Activated T-helper 17 cell treated with anti-CD3 and anti-CD28 coated beads, Interleukin-2, amount 50 U/mL, for 72 hours (primary cell): Measurements from ENCODE around the gene RBM12. TPM values are rescaled to one million over a fixed set of nuclear protein-coding genes. Genes with fewer than 3 reads are reported as not detected.
A peak's percentile ranks its signal among the peaks of the same experiment; 100 is the strongest.
"Not testable (repeated sequence)": the region's sequence is repeated elsewhere in the genome, so short reads cannot be mapped to it uniquely, and the experiment has no call there.

ENCODE experiments used
- ATAC-seq: fragments of 150-1000 bp; cut with Tn5 transposase; replicated peaks from 2 replicates; pipeline ENCODE4 v1.10.0; 2021; ENCODE audit warnings: mild to moderate bottlenecking, moderate library complexity
- H3K27ac Mint-ChIP-seq: one replicate; pipeline ENCODE4 v1.8.0; 2022; ENCODE audit warnings: mixed read lengths
- H3K27me3 Mint-ChIP-seq: one replicate; pipeline ENCODE4 v1.8.0; 2022; ENCODE audit warnings: mixed read lengths
- H3K36me3 Mint-ChIP-seq: one replicate; pipeline ENCODE4 v1.8.0; 2022; ENCODE audit warnings: low read depth, mild to moderate bottlenecking, mixed read lengths
- H3K4me1 Mint-ChIP-seq: one replicate; pipeline ENCODE4 v1.8.0; 2022; ENCODE audit warnings: mixed read lengths
- H3K4me3 Mint-ChIP-seq: one replicate; pipeline ENCODE4 v1.8.0; 2022; ENCODE audit warnings: mild to moderate bottlenecking, mixed read lengths
- H3K9me3 Mint-ChIP-seq: one replicate; pipeline ENCODE4 v1.8.0; 2022; ENCODE audit warnings: mixed read lengths
- total RNA-seq, 2 donors: library from RNA; stranded (reverse); gene quantifications; one replicate each; pipeline ENCODE4 v1.2.3, GENCODE V29; 2022

RBM12 gene
- total RNA-seq, 2 donors from 2014 or later: 106 to 116 TPM

GRCh38 chr20:35702051-35702823, 37.5 kb upstream of the RBM12 start:
- Mint-ChIP-seq H3K4me3 (no peak overlapping the region), H3K27me3 (no peaks in the 10 kb centered on the region), H3K4me1 (peaks cover 15% of the 10 kb centered on the region), H3K9me3 (no peaks in the 10 kb centered on the region), H3K36me3 (peaks cover 98% of the 10 kb centered on the region), H3K27ac (peak overlapping the region; percentile 58)
- no peak for ATAC-seq

GRCh38 chr20:35700625-35701148, 36.0 kb upstream of the RBM12 start:
- no peaks in the 10 kb centered on the region for H3K27me3 Mint-ChIP-seq
- no peaks in the 10 kb centered on the region for H3K9me3 Mint-ChIP-seq
- H3K4me3 Mint-ChIP-seq: peak overlapping the region; percentile 96
- peaks cover 16% of the 10 kb centered on the region for H3K4me1 Mint-ChIP-seq
- ATAC-seq: no peak
- H3K27ac Mint-ChIP-seq: peak overlapping the region; percentile 95
- peaks cover 90% of the 10 kb centered on the region for H3K36me3 Mint-ChIP-seq

- H3K4me1 Mint-ChIP-seq: peaks cover 16% of the 10 kb centered on the region
- H3K27me3 Mint-ChIP-seq: no peaks in the 10 kb centered on the region
- peak overlapping the region; percentile 95 for H3K27ac Mint-ChIP-seq
- H3K9me3 Mint-ChIP-seq: no peaks in the 10 kb centered on the region
- peaks cover 90% of the 10 kb centered on the region for H3K36me3 Mint-ChIP-seq
- H3K4me3 Mint-ChIP-seq: peak overlapping the region; percentile 96
- ATAC-seq: no peak
These were observed 35.4 kb upstream of the RBM12 start for GRCh38 chr20:35699957-35700624.

DNA sequence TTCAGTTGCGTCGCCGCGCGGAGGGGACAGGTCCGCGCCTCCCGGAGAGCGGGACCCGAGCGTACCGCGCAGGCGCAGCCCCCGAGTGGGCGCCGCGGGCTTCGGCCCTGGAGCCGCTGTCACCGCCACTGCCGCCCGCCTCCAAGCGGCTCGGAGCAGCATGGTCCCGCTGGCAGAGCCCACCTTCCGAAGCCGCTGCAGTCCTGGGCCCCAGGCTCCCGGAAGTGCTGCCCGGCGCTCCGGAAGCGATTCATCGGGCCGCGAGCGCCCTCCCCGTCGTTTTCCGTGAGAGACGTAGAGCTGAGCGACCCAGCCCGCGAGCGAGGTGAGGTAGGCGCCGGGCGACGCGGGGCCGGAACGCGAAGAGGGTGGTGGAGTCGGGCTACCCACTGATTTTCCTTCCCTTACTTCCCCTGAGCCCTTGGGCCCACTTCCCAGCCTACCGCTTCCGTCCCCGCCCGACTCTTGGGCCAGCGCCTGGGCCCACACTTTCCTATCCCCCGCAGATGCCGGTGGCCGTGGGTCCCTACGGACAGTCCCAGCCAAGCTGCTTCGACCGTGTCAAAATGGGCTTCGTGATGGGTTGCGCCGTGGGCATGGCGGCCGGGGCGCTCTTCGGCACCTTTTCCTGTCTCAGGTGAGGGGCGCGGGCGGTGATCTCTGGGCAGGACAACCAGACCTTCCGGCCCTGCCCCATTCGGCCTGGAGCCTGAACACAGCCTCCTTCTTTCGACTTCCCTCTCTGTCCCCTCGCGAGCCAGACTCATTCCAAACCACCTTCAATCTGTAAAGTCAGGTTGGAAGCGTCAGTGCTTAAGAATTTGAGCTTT, 34.6 kb upstream of the RBM12 start, which contains the start of the genes NFS1 and ROMO1:
NFS1 (minus strand) TSS at position 226 of the 830 bp plus-strand sequence; CDS start at position 162, 64 bp downstream.
ROMO1 (plus strand) TSS at position 279 of the 830 bp plus-strand sequence; CDS start at position 507, 228 bp downstream.
- Mint-ChIP-seq H3K27ac (peak within 1 kb of the TSS; percentile 95), H3K27me3 (no peaks in the 10 kb centered on the region), H3K9me3 (no peaks in the 10 kb centered on the region), H3K4me3 (peak within 1 kb of the TSS; percentile 96), H3K4me1 (peaks cover 16% of the 10 kb centered on the region), H3K36me3 (peaks cover 90% of the 10 kb centered on the region)
- peak; percentile 96 for ATAC-seq

DNA sequence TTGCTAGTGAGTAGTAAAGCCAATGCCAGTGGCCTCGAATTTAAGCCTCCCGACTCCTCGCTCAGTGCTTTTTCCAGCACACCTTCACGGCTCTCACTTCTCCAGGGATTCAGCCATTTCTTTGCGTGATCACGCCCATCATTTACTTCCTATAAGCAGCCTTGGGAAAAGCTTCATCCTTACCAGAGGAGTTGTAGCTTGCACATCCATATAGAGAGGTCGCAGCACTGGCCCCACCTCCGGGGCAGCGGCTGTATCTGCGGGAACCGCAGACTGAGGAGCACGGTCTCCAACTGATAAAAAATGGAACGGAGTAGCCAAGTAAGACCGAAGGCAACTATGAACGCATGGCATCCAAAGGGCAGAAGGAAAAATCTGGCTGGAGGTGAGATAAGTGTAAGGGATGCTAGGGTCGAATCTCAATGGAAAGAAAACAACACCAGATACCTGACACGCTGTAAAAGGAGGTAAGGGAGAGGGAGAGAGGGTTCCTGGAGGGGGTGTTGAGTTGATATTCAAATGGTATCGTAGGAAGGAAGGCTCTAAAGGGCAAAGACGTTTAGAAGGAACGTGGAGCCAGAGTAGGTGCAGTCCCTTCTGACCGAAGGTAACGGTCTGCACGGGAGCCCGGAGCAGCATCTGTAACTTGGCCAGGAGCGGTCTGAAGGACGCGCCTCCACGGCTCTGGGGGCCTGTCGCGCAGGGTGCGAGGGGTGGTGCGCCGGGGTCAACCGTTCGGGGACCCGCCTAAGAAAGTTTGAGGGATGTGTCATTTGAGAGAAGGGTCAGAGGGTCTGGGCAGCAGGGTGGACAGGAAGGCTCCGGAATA, 33.8 kb upstream of the RBM12 start:
- peaks cover 16% of the 10 kb centered on the region for H3K4me1 Mint-ChIP-seq
- no peaks in the 10 kb centered on the region for H3K27me3 Mint-ChIP-seq
- peak overlapping the region; percentile 96 for H3K4me3 Mint-ChIP-seq
- H3K36me3 Mint-ChIP-seq: peaks cover 87% of the 10 kb centered on the region
- peak; percentile 44 for ATAC-seq
- H3K9me3 Mint-ChIP-seq: no peaks in the 10 kb centered on the region
- H3K27ac Mint-ChIP-seq: peak overlapping the region; percentile 95

- Mint-ChIP-seq H3K27ac (peak overlapping the region; percentile 95), H3K9me3 (no peaks in the 10 kb centered on the region), H3K4me3 (peak overlapping the region; percentile 96), H3K27me3 (no peaks in the 10 kb centered on the region), H3K36me3 (peaks cover 87% of the 10 kb centered on the region), H3K4me1 (peaks cover 16% of the 10 kb centered on the region)
- no peak for ATAC-seq
These were observed 33.1 kb upstream of the RBM12 start for GRCh38 chr20:35697696-35698297.

DNA sequence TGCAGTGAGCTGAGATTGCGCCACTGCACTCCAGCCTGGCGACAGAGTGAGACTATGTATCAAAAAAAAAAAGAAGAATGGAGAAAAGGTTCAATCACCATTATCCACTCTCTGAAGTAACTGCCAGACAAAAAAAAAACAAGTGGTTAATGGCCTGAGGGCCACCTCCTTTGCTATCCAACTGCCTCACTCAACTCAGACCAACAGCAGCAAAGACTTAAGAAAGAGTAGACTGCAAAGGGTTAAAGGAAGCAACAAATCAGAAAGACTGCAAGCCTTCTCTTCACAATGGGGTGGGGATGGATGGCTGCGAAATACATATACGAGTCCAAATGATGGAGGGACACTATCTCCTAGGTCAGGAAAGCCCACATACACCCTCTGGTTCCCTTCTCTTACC, 31.3 kb upstream of the RBM12 start:
- Mint-ChIP-seq H3K27ac (no peak overlapping the region), H3K36me3 (peaks cover 82% of the 10 kb centered on the region), H3K27me3 (no peaks in the 10 kb centered on the region), H3K4me3 (no peak overlapping the region), H3K4me1 (peaks cover 16% of the 10 kb centered on the region), H3K9me3 (no peaks in the 10 kb centered on the region)
- no peak for ATAC-seq

DNA sequence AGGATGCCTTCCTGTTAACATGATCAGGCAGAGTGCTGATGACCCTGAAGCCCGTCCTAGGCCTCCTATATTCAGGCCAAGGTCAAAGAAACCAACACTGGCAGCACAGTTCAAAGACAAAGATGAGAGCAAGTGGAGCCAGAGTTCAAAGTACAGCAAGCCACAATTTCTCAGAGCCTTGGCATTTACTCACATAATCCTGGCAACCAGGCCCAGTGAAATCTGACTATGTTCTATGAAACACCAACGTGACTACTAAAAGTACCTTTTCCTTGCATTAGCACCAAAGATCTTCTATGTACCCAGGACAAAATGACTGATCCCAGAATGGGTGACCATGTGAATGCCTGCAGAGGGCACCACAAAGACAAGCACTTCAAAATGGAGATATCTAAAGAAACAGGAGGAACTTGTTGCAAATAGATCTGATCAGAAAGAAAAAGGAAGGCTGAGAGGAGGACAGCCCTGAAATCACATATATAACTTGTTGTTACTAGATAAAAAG, 30.6 kb upstream of the RBM12 start:
- no peaks in the 10 kb centered on the region for H3K27me3 Mint-ChIP-seq
- ATAC-seq: no peak
- no peak overlapping the region for H3K27ac Mint-ChIP-seq
- H3K4me3 Mint-ChIP-seq: no peak overlapping the region
- peaks cover 18% of the 10 kb centered on the region for H3K4me1 Mint-ChIP-seq
- H3K36me3 Mint-ChIP-seq: peaks cover 82% of the 10 kb centered on the region
- H3K9me3 Mint-ChIP-seq: no peaks in the 10 kb centered on the region

GRCh38 chr20:35690265-35690664, 25.6 kb upstream of the RBM12 start:
- H3K9me3 Mint-ChIP-seq: no peaks in the 10 kb centered on the region
- H3K36me3 Mint-ChIP-seq: peaks cover 79% of the 10 kb centered on the region
- H3K27me3 Mint-ChIP-seq: no peaks in the 10 kb centered on the region
- H3K4me1 Mint-ChIP-seq: peaks cover 4% of the 10 kb centered on the region
- H3K27ac Mint-ChIP-seq: no peak overlapping the region
- no peak for ATAC-seq
- no peak overlapping the region for H3K4me3 Mint-ChIP-seq

- ATAC-seq, H3K27me3 Mint-ChIP-seq, H3K27ac Mint-ChIP-seq, H3K9me3 Mint-ChIP-seq, H3K4me1 Mint-ChIP-seq, H3K4me3 Mint-ChIP-seq: not testable (repeated sequence)
- peaks cover 60% of the 10 kb centered on the region for H3K36me3 Mint-ChIP-seq
These were observed 22.2 kb upstream of the RBM12 start for GRCh38 chr20:35686872-35687271.

DNA sequence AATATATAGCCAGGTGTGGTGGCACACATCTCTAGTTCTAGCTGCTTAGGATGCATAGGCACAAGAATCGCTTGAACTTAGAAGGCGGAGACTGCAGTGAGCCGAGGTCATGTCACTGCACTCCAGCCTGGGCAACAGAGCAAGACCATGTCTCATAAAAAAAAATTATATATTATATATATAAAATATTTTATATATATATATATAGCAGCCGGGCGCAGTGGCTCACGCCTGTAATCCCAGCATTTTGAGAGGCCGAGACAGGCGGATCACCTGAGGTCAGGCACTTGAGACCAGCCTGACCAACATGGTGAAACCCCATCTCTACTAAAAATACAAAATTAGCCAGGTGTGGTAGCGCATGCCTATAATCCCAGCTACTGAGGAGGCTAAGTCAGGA, 20.7 kb upstream of the RBM12 start:
- H3K9me3 Mint-ChIP-seq, H3K4me3 Mint-ChIP-seq: not testable (repeated sequence)
- H3K36me3 Mint-ChIP-seq: peaks cover 62% of the 10 kb centered on the region

DNA sequence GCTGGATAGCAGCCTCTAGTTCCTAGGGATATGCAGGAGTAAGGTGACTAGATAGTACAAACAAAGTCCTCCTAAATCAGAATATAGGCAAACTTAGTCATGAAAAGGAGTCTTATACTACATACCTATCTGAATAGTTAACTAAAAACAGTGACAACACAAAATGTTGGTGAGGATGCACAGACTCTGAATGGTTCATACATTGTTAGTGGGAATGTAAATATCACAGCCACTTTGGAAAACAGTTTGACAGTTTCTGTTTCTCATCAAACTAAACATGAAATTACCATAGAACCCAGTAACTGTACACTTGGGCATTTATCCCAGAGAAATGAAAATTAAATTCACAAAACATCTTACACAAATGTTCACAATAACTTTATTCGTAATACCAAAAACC, 17.3 kb upstream of the RBM12 start:
- ATAC-seq: no peak
- H3K9me3 Mint-ChIP-seq: no peaks in the 10 kb centered on the region
- H3K4me1 Mint-ChIP-seq: no peaks in the 10 kb centered on the region
- no peak overlapping the region for H3K4me3 Mint-ChIP-seq
- no peaks in the 10 kb centered on the region for H3K27me3 Mint-ChIP-seq
- H3K27ac Mint-ChIP-seq: no peak overlapping the region
- peaks cover 63% of the 10 kb centered on the region for H3K36me3 Mint-ChIP-seq

More for the DNA sequence above, 20.7 kb upstream of the RBM12 start:
- not testable (repeated sequence) for H3K27me3 Mint-ChIP-seq, ATAC-seq, H3K27ac Mint-ChIP-seq, H3K4me1 Mint-ChIP-seq
